ENCODE measurements around the gene ZGLP1.
"Not testable (repeated sequence)": the region's sequence is repeated elsewhere in the genome, so short reads cannot be mapped to it uniquely, and the experiment has no call there.

The ZGLP1 gene

DNA sequence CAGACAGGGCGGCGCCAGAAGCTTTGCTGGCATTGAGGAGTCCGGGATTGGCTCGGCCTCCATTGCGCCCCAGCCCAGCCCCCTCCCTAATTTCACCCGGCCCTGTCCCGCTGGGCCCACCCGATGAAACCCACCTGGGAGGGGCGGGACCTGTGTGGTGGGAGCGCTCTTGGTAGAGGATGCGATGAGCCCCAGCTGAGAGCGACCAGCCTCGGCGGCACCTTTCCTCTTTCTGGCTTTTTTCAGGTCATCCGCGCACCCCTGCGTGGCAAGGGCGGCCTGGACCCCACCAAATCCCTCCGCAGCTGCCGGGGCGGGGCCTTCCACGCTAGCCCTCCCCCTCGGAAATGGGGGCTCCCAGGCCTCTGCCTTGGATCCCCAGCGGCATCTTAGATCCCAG lies at the start of gene ZGLP1:
Gene ZGLP1 (minus strand): TSS at position 393 of the 400 bp plus-strand sequence.
- DNase-seq: no peak

DNA sequence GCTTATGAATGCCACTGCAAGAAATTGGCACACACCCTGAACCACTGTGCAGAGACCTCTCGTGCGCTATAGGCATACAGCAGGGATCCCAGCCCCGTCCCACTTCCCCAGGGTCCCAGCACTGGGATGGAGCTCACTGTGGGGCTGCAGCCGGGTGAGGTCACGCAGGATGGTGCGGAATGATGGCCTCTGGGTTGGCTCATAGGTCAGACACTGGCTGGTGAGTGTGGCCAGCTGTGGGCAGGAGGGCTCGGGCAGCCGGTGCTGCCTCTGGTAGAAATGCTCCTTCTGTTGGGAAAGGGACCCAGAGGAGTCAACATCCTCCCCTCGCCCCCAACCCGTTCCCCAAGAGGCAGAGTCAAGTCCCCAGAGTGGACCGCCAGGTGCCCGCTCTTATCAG lies 46.8 kb upstream of the ZGLP1 start:
- DNase-seq: no peak

DNA sequence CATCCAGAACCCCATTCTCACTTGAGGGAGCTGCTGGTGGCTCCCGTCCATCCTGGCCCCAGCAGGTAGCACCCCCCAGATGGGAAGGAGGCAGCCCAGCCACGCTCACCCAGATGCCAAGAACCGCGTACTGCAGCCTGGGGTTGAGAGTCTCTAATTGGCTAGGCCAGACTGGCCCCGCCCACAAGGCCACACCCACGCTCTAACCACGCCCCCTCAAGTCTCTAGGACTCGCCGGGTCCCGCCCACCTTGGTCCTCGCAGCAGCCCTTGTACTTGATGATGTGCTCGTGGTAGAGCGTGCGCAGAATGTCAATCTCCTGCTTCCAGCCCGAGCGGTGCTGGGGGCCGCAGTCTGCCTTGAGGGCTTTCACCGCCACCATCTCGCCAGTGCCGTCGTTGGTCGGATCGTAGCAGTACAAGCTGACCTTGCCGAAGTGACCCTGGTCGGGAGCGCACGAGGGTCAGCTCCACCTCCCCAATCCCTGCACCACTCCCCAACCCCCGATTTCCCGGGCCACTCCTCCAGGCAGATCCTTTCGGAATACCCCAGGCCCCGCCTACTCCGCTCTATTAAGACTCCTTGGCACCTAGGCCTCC lies 44.3 kb upstream of the ZGLP1 start:
- DNase-seq: no peak

DNA sequence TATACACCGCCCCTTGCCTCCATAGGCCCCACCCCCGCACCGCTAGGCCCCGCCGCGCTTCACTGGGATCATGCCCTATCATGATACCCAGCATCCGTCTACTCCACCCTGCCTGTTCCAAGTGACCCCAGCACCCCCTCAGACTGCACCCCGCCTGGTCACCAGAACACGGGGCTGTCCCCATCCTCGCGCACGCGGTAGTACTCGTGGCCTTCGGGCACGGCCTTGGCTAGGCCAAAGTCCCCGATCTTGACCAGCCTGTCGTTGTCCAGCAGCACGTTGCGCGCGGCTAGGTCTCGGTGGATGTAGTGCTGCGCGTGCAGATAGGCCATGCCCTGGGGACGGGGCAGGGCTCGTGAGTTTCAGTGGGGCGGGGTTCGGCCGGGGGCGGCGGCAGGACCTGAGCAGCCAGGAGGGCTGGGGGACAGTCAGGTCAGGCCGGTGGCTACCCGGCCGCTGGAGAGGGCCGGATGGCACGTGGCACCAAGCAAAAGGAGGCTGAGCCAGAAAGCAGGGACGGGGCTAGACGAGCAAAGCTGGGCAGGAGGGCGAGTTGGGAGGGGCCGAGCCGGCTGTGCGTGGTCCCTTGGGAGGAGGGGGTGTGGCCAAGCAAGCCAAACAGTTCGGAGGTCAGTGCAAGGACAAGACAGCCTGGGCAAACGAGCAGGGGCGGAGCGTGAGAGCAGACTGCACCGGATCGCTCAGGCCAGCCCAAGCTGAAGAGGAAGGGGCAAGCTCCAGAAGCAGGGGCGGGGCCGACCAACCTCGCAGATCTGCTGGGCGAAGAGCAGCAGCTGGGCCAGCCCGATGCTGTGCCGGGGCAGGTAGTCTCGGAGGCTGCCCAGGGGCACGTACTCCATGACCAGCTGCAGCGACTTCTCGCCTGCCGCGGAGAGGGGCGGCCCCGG lies 43.4 kb upstream of the ZGLP1 start:
- no peak for DNase-seq

DNA sequence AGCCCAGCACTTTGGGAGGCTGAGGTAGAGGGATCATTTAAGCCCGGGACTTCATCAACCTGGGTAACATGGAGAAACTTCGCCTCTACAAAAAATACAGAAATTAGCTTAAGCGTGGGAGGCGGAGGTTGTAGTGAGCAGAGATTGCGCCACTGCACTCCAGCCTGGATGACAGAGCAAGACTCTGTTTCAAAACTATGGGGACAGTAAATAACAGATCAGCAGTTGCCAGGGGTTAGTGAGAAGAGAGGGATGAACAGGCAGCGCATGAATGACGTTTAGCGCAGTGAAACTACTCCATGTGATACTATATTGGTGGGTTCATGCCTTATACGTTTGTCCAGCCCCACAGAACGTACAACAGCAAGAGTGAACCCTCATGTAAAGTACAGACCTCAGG lies 36.9 kb upstream of the ZGLP1 start:
- DNase-seq: no peak

DNA sequence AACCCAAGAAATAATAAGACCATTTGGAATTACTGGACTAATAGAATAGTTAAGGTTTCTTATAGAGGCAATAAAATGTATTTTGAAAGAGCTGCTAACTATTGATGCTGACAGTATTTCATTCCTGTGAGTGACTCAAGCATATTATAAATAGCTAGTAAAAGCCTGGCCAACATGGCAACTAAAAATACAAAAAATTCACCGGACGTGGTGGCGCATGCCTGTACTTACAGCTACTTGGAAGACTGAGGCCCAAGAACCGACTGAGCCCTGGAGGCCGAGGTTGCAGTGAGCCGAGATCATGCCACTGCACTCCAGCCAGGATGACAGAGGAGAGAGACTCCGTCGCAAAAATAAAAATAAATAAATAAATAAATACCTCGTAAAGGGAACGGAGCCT lies 35.2 kb upstream of the ZGLP1 start:
- DNase-seq: no peak

DNA sequence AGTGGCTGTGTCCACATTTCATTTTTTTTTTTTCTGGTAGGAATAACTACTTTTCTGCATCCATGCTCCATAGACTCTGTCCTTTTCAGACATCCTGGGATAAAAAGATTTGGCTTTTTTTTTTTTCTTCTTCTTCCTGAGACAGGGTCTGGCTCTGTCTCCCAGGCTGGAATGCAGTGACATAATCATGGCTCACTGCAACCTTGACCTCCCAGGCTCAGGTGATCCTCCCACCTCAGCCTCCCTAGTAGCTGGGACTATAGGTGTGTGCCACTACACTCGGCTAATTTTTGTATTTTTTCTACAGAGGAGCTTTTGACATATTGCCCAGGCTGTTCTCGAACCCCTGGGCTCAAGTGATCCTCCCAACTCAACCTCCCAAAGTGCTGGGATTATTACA lies 33.9 kb upstream of the ZGLP1 start:
- DNase-seq: no peak

DNA sequence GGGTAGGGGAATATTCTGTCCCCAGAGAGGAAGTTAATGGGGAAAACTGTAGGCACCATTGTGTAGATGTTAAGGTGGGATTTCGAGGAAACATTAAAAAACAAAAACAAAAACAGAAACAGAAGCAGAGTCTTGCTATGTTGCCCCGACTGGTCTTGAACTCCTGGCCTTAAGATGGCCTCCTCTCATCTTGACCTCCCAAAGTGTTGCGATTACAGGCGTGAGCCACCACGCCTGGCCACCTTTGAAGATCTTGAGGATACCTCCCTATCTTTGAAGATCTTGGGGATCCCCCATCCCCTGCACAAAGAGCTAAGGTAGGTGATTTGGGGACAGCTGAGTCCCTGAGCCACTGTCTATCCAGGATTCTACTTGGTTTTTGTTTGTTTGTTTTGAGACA lies 30.4 kb upstream of the ZGLP1 start:
- no peak for DNase-seq

DNA sequence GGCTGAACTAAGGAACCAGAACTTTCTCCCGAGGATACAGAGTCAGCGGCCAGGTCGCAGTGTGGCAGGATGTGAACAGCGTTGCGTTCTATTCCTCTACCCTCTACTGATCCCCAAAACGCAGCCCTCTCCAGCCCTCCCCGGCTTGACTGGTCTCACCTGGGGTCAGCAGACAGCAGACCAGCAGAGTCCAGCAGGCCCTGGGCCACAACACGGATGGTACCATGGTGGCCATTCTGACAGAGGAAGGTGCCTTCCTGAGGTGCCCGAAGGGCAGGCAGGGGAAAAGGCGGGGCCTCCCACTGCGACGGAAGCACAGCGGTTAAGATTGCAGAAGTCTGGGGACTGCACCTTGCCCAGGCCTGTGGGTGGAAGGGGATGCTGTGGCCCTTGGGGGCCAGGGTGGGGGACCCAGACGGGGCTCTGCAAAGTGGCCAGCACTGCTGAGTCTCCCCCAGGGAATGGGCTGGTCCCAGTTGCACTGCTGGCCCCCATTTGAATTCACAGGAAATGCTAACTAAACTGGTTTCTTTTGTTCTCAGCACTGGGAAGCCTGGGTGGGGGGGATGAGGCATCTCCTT lies 29.9 kb upstream of the ZGLP1 start, which contains the start of gene ICAM3:
Gene ICAM3 (minus strand): TSS at position 245 of the 581 bp plus-strand sequence. CDS start 10 bp downstream, at position 235.
- DNase-seq: no peak

DNA sequence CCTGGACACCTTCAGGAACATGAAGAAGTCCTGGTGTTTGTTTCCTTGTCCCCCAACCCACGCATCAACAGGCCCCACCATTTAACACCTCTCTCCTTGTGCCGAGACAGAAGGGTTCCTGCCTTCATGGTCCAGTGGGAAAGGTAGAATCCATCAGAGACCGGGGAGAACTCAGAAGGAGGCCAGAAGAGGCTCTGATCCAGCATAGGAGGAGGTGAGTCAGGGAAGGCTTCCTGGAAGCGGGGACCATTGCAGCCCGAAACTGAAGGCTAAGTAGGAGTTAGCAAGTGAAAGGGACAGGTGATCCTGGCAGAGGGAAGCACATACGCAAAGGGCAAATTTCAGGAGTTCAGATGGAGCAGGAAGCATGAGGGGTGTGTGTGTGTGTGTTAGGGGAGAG lies 29.3 kb upstream of the ZGLP1 start:
- no peak for DNase-seq

DNA sequence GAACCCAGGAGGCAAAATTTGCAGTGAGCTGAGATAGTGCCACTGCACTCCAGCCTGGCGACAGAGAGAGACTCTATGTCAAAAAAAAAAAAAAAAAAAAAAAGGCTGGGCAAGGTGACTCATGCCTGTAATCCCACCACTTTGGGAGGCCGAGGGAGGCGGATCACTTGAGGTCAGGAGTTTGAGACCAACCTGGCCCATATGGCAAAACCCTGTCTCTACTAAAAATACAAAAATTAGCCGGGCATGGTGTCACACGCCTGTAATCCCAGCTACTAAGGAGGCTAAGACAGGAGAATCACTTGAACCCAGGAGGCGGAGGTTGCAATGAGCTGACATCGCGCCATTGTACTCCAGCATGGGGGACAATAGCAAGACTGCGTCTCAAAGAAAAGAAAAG lies 27.1 kb upstream of the ZGLP1 start:
- not testable (repeated sequence) for DNase-seq

DNA sequence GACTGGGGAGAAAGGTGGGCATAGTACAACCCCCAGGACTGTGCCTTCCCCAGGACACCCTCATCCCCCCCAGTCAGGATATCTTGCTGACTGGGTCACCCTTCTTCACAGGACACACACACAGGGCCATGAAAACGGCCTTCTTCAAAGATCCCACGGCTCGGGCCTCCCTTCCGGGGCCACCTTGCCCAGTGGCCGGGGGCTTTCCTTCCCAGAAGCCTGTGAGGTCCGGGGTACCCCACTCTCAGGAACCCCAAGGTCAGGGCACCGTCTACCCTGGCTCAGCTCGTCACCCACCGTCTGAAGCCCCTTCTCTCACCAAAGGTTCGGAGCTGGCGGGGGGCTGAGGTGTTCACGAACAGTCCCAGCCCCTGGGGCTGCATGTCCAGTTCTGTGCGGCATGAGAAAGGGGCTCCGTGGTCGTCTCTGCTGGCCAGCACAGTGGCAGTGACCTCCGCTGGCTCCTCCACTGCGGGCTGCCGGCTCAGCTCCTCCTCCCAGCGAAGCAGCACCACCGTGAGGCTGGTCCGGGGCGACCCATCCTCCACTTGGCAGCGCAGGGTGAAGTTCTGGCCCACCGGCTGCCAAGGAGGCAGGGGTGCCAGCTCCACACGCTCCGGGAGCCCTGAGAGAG lies 25.9 kb upstream of the ZGLP1 start:
- DNase-seq: no peak

DNA sequence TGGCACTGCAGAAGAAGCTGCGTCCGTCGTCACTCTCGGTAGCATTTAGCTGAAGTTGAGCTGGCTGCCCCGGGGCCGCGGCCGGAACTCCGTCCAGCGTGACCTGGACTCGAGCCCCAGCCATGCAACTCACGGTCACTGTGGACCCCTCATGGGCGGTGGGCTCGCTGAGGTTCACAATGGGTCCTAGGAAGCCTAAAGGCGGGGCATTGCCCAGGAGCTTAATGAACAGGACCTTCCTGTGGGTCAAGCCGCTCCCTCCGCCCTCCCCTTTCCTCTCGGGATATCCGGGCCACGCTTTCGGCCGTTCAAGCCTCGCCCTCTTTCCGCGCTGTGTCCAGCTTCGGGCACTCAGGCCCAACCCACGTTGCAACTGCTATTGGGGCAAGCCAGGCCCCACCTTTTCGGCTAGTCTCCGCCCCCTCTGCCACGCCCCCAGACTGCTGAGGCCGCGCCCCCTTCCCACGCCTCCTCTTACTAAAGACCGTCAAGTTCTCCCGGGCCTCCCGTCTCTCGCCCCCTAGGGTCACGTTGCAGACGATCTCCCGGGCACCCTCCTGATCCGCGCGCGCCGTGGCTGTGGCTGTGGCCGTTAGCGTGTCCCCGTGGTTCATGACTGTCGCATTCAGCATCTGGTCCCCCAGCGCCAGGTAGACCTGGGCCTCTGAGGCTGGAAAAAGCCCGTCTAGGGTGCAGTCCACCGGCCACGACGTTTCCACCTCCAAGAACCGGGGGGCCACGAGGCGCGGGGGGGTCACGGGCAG lies 25.2 kb upstream of the ZGLP1 start:
- DNase-seq: peak; percentile 53

DNA sequence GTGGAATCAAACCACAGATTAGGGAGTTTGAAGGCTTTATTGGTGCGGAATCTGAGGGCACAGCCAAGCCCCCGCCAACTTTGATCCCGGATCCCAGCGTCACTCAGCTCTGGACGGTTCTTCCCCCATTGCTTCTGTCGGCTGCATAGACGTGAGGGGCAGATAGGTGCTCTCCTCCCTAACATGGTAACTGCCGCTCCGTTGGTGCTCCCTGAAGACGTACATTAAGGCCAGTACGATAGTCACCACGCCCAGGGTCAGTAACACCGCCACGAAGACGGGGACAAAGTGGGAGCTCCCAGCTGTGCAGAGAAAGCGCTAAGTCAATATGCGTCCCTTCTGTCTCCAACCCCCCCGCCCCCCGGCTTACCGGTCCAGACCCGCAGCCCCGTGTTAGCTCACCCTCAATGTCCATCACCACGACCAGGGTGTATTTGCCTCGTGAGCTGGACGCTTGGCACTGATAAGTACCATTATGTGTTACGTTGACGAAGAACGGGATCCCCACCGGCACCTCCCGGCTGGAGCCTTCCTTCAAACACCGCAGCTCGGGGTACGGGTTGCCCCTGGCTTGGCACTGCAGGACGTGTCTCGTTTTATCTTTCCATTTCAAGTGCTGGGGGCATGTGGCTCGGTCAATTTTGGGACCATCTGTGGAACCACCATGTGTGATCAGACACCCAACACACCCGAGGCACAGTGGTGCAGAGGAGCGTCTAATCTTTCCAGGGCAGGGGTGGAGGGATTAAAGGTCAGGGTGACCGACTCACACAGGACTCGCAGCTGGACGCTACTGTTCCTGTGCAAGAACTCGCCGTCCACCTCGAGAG lies 24.4 kb upstream of the ZGLP1 start:
- DNase-seq: no peak

DNA sequence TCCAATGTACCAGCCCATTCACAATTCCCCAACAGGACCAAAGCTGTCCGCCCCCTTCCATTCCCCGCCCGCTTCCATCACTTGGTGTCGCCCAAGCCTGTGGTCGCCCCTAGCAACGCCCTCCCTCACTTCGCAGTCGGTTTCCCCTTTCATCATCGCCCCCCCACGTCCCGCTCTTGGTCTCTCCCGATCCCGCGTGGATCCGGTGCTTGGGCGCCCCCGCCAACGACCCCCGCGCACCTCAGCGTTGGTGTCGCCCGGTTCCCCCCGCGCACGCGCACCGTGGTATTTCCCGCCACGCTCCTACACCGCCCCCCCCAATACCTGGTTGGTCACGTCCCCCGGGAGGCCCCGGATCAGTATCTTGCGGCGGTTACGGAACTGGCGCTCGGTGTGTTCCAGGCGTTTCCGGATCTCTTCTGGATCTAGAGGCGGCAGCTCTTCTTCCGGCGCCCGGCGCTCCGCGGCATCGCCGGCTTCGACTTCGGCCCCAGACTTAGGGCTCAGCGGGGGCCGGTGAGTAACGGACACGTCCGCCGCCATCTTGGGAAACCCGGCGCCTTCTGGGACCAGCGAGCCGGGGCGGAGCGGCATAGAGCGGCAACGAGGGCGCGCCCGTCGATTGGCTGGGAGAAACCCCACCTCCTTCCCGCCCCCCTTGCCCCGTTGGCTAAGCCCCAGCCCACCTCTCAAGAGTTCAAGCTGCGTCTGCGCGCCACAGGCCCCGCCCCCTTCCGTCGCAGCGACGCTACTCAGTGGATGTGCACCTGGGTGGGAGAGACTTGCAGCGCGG lies 23.5 kb upstream of the ZGLP1 start, which contains the start of gene RAVER1:
Gene RAVER1 (minus strand): TSS at position 565 of the 793 bp plus-strand sequence. CDS start 22 bp downstream, at position 543.
- DNase-seq: peak; percentile 88

DNA sequence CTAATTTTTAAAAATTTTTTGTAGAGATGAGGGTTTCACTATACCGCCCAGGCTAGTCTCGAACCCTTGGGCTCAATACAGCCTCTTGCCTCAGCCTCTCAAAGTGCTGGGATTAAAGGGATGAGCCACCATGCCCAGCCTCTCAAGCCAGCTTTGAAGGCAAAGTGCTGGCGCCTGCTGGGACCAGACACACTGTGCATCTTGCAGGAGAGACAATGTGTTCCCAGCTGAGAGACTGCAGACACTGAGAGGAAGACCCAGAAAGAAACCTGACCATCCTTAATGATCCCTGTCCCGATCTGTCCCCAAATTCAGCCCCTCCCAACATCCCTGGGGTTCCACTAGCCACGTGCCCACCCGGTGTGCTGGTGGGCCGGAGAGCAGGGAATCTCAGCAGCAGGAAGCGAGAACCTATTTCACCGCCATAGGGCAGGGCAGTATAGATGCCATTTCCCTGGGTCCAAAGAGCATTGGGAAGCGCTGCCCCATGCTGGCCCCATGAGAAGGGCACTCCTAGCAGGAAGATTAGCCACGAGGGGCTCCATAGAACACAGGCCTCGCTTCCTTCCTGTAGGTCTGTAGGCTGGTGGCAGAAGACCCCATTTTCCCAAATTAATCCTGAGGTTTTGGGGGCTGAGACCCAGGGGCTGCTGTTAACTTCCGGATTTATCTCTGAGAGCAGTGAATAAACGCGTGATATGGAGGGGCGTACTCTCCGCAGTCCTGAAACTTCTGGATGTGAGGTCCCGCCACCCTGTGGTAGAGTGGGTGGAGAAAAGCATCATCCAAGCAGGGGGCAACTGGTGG lies 22.7 kb upstream of the ZGLP1 start:
- no peak for DNase-seq

DNA sequence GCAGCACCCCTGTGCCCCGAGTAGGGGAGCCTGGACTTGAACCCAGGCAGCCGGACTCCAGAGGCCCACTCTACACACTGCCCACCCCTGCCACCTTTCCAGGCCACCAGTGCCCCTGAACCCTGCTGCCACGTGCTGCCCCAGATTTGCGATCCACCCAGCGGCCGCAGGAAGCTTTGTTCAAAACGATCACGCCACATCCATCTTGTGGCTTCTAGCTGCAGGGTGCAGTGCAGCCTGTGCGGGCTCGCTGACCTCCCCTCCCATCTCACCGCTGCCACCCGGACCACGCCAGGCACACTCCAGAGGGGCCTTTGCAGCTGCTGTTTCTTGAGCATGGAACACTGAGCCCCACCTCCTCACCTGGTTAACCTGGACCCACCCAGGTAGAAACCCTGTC lies 19.9 kb upstream of the ZGLP1 start:
- DNase-seq: no peak

DNA sequence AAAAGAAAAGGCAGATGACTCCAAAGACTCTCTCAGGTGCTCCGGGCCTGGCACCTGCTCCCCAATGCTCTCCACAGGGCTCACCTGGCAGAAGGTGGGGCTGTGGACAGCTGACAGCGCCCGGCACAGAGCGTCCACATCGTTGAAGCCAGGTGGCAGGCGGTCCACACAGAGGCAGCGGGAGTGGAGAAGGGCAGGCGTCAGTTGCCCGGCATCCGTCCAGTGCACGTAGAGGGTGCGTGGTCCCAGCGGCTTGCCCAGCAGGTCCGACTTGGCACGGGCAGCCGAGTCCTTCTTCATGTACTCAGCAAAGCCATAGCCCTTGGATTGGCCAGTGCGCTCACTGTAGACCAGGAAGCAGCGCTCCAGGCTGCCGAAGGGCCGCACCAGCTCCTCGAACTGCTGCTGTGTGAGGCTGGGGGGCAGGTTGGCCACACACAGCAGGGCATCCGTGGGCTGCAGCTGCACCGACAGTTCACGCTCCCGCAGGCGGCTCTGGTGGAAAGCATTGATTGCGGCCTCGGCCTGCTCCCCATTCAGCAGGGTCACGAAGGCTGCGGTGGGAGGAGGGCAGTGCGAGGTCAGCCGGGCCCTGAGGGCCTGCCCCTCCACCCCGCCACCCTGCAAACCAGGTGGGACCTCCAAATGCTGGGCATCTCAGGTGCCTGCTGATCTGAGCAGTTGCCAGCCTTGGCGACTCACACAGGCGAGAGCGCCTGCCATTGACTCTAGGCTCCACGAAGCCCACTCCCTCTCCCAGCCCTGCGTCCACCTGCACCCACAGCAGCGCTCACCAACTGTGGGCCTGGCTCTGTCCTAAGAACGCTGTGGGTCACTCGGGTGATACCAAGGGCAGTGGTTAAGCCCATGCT lies 19.2 kb upstream of the ZGLP1 start:
- DNase-seq: no peak

DNA sequence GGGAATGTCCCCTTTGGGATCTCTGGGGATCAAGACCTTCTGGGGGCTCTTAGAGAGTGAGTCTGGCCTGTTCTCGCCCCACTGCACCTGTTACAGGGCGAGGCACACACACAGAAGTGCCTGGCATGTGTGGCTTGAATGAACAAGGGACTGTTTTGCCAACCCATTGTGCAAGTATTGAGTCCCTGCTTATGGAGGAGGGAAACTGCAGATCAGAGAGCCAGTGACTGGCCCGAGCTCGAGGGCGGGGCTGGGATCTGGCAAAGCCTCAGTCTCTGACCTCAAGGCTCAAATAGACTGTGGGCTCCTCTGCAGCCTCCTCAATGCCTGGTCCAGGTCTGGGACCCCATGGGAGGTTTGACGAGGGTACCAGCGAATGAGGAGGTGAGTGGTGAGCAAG lies 18.2 kb upstream of the ZGLP1 start:
- DNase-seq: no peak

Data from 8988T (cell line).